Dedifferentiated amniotic fluid mesenchymal stem cell (primary cell): ENCODE measurements around the gene INPP5J.
"Not testable (repeated sequence)": the region's sequence is repeated elsewhere in the genome, so short reads cannot be mapped to it uniquely, and the experiment has no call there.

Experiments used
- DNase-seq: peaks from one replicate; pipeline ENCODE4 v3.0.0-alpha.2; 2016; ENCODE audit errors: extremely low spot score

Gene INPP5J

GRCh38 chr22:31086703-31087330 is 35.9 kb upstream of the INPP5J start:
- DNase-seq: no peak

GRCh38 chr22:31087744-31088215 is 35.0 kb upstream of the INPP5J start:
- DNase-seq: no peak

GRCh38 chr22:31088233-31088986 is 34.4 kb upstream of the INPP5J start:
- DNase-seq: no peak

- no peak for DNase-seq
Measured at GRCh38 chr22:31089160-31090100, 33.3 kb upstream of the INPP5J start.

DNA sequence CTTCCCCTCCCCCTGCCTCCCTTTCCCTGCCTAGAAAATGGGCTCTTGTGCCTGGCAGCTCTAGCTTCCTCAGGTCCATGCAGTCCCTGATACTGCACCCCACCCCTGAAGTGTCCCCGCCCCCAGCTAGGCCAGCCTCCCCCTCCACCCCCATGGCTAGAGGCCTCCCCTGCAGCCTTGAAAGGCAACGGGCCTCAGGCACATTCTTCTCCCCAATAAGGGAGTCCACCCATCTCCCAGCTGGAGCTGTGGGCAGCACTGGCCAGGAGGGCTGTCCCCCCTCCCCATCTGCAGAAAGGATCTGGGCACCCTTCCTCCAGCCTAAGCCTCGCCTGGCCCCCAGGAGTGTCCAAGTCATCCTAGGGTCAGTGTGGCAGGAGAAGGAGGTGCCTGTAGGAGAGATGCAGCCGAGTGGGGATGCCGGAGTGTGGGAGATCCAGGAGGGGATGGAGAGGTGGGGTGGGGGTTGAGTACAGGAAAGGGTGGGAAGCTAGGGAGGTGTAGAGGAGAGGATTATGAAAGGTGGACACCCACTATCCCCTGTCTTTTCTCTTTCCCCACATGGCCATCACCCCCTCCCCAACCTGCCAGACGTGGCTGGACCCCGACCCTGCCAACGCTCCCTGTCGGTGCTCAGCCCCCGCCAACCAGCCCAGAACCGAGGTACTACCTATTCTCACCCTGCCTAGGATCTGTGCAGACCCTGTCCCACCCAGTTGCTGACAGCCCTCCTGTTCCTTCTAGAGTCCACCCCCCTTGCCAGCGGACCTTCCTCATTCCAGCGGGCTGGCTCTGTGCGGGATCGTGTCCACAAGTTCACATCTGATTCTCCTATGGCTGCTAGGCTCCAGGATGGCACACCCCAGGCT is 32.3 kb upstream of the INPP5J start:
- DNase-seq: no peak

DNA sequence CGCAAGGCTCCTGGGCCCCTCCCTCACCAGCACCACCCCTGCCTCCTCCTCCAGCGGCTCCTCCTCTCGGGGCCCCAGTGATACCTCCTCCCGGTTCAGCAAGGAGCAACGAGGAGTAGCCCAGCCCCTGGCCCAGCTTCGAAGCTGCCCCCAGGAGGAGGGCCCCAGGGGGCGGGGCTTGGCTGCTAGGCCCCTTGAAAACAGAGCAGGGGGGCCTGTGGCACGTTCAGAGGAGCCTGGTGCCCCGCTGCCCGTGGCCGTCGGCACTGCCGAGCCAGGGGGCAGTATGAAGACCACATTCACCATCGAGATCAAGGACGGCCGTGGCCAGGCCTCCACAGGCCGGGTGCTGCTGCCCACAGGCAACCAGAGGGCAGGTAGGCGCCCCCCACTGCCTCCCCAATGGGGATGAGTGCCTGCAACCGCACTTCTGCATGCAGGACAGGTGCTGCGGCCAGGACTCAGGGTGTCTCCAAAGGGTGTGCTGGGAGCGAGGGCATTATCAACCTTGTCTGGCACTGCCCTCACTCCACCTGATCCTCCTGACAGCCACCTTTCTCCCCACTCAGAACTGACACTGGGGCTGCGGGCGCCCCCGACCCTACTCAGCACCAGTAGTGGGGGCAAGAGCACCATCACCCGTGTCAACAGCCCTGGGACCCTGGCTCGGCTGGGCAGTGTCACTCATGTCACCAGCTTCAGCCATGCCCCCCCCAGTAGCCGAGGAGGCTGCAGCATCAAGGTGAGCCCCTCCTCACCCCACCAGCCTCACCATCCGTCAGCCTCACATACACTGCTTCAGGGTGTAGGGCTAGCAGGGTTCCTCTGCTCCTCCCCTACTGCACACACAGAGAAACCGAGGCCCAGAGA is 31.4 kb upstream of the INPP5J start:
- no peak for DNase-seq

DNA sequence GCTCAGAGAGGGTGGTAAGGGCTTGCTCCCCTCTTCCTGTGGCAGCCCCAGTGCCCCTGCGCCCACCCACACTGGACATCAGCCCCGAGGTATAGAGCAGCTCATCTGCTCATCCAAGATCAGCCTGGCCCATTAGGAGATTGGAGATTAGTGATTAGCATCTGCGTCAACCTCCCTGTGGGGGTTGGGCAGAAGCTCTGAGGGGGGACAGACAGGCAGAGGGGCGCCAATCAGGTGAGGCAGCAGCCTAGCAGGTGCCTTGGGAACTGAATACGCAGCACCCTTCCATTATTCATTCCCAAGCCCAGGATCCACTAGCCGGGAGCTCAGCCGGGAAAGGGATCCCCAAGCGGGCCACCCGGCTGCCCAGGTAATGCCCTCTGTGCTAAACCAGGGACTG is 30.6 kb upstream of the INPP5J start:
- DNase-seq: no peak

DNA sequence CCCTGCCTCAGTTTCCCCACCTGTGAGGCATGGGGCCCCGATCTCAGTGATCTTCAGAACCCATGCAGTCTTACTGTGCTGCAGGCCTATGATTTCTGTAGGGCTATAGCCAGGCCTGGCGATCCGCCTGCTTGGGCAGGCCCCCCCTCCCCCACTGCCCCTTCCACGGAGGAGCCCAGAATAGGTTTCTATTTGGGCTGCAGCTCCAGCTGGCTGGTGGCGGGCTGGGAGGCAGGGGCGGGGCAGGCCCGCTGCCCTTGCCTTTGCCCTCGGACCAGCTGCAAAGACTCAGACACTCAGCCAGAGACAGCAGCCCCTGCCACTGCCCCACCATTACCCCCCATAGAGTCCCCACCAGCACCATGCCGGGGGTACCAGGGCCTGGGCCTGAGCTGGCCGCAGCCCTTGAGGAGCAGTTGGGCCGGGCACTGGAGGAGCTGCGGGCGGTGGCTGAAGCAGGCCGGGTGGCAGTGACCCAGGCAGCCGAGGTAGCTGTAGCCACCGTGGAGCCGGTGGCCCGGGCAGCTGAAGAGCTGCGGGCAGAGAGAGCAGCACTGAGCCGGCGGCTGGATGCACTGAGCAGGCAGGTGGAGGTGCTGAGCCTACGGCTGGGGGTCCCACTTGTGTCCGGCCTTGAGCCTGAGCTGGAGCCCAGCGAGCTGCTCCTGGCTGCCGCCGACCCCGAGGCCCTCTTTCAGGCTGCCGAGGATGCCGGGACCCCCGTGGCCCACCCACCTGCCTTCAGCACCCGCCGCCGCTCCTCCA is 29.5 kb upstream of the INPP5J start:
- DNase-seq: no peak

DNA sequence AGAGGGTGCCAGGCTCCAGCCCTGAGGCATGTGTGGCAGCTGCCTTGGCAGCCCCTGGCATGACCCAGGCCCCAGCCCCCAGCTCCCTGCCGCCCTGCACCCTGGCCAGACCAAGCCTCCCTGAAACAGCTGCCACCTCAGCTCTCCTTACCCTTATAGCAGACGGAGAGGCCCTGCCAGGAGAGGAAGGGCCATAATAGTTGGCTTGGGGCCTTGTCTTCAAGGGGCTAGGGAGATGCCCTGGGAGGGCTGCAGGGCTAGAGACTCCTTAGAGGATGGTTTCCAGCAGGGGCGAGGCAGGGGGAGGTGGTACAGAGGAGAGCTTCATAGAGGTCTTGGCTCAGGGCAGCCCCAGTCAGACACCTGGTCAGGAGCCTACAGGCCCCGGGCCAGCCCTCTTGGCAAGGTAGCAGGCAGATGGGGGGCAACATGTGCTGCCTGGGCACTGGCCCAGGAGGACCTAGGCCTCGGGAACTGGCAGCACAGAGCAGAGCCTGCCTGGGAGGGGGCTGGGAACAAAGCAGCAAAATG is 28.7 kb upstream of the INPP5J start:
- no peak for DNase-seq

DNA sequence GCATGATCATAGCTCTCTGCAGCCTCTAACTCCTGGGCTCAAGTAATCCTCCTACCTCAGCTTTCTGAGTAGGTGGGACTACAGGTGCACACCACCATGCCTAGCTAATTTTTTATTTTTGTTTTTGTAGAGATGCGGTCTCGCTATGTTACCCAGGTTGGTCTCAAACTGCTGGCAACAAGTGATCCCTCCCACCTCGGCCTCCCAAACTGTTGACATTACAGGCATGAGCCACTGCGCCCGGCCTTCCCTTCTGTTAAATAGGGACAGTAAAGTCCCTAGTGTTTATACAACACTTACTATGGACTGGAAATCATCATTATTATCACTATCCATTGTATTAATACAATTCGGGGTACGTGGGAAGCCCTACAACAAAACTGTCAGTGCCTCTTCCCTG is 28.0 kb upstream of the INPP5J start:
- DNase-seq: no peak

DNA sequence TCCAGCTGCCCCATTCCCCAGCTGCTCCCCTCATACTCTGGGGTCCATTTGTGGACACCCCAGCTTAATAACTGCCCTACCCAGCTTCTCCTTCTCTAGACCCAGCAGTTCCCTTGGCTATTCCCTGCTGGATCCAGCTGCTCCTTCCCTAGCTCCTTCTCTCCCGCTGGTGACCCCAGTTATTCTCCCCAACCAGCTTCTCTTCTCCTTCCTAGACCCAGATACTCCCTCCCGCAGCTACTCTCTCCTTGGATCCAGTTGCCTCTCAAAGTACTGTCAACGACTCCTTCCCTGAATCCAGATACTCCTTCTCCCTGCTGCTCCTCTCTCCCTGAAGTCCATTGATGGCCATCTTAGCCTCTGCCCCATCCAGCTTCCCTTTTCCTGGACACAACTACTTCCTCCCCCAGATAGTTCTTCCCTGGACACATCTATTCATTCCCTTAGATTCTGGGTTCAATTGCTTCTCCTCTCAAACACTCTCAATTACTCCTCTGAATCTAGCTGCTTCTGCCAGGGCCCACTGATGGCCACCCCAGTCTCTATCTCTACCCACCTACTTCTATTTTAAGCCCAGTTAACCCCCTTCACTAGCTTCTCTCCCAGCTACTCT is 27.0 kb upstream of the INPP5J start:
- DNase-seq: no peak

DNA sequence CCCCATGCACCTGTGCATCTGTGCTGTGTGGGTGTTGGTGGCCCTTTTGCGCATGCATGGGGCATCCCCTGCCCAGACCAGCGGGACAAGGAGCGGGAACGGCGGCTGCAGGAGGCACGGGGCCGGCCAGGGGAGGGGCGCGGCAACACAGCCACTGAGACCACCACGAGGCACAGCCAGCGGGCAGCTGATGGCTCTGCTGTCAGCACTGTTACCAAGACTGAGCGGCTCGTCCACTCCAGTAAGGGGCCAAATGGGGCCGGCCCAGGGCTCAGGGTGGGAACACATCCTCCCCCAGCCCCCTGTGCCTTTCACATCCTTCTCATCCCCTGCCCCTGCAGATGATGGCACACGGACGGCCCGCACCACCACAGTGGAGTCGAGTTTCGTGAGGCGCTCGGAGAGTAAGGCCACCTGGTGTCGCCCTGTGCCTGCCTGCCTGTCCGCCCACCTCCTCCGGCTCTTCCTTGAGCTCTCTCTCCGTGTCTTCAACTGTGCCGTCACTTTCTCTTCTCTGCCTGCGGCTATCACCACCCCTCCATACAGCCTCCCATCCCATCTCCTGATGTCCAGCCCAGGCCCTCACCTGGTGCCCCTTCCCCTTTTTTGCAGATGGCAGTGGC is 26.0 kb upstream of the INPP5J start:
- no peak for DNase-seq

DNA sequence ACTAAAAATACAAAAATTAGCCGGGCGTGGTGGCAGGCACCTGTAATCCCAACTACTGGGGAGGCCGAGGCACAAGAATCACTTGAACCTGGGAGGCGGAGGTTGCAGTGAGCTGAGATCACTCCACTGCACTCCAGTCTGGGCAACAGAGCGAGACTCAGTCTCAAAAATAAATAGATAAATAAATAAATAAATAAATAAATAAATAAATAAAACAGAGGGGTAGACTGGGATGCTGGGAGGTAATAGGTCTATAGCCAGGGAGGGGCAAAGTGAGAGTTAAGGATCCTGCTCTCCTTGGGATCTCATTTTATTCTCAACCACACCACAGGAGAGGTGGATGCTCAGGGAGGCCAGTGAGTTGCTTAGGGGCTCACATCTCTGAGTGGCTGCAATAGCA is 25.2 kb upstream of the INPP5J start:
- not testable (repeated sequence) for DNase-seq

- DNase-seq: no peak
Measured at GRCh38 chr22:31097941-31098631, 24.7 kb upstream of the INPP5J start.

- no peak for DNase-seq
Measured at GRCh38 chr22:31098632-31099110, 24.1 kb upstream of the INPP5J start.

GRCh38 chr22:31099386-31099785 is 23.4 kb upstream of the INPP5J start:
- no peak for DNase-seq

GRCh38 chr22:31099841-31100761 is 22.7 kb upstream of the INPP5J start:
- no peak for DNase-seq
